IPS-18c (cell line): ENCODE results near the gene CLRN3.

ENCODE experiments used
- H3K4me3 ChIP-seq: 2 replicates; pipeline ENCODE4 v1.7.0; 2013; ENCODE audit warnings: low read depth, mild to moderate bottlenecking, low read length, moderate library complexity; ENCODE audit not compliant: insufficient read depth
- H3K9me3 ChIP-seq: one replicate; pipeline ENCODE4 v1.6.1; 2013; ENCODE audit warnings: mild to moderate bottlenecking, low read length, moderate library complexity; ENCODE audit not compliant: control insufficient read depth, insufficient read depth

Gene CLRN3

GRCh38 chr10:127872011-127872761 lies 20.6 kb downstream of the CLRN3 start:
- Histone ChIP-seq H3K9me3 (no peaks in the 10 kb centered on the region), H3K4me3 (no peak overlapping the region)

- H3K4me3 ChIP-seq = no peak overlapping the region
- H3K9me3 ChIP-seq = no peaks in the 10 kb centered on the region
Measured at GRCh38 chr10:127871631-127872010, 21.1 kb downstream of the CLRN3 start.

DNA sequence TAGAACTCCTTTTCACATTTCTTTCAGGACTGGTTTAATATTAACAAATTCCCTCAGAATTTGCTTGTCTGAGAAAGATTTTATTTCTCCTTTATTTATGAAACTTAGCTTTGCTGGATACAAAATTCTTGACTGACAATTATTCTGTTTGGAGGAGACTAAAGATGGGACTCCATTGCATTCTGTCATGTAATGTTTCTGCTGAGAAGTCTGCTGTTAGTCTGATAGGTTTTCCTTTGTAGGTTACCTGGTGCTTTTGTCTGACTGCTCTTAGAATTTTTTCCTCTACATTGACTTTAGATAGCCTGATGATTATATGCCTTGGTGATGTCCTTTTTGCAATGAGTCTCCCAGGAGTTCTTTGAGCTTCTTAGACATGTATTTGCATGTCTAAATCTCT lies 23.4 kb downstream of the CLRN3 start:
- no peak overlapping the region for H3K4me3 ChIP-seq
- H3K9me3 ChIP-seq = no peaks in the 10 kb centered on the region

GRCh38 chr10:127867805-127868204 lies 24.9 kb downstream of the CLRN3 start:
- H3K9me3 ChIP-seq = peaks cover 4% of the 10 kb centered on the region
- H3K4me3 ChIP-seq = no peak overlapping the region

- no peak overlapping the region for H3K4me3 ChIP-seq
- H3K9me3 ChIP-seq = peaks cover 4% of the 10 kb centered on the region
Measured at GRCh38 chr10:127866276-127867013, 26.3 kb downstream of the CLRN3 start.

DNA sequence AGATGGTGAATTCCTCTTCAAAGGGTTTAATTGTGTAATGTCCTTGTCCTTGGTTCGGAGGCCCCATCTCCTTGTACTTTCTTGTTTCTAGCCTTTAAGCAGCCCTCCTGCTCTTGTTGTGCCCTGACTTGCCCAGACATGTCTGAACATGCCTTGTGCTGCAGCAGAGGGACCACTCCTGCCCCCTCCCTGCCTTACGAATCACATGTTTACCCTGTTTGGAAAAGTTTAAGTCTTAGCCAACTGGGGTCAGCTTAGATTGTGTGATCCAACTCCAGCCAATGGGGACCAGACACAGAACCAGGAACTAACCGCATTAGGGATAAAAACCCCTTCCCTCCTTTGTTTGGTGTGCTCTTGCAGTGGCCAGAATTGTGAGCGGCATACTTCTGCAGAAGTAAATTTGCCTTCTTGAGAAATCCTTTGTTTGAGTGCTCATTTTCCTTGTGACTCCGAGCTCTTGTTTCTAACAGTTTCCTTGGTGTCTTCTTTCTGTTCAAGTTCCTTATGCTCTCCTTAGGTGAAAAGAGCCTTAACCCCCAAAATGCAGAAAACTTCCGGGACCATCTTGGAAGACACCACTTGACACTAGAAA lies 29.4 kb downstream of the CLRN3 start:
- no peak overlapping the region for H3K4me3 ChIP-seq
- H3K9me3 ChIP-seq = peaks cover 4% of the 10 kb centered on the region

- H3K9me3 ChIP-seq = peaks cover 4% of the 10 kb centered on the region
- H3K4me3 ChIP-seq = no peak overlapping the region
Measured at GRCh38 chr10:127860592-127860991, 32.1 kb downstream of the CLRN3 start.

DNA sequence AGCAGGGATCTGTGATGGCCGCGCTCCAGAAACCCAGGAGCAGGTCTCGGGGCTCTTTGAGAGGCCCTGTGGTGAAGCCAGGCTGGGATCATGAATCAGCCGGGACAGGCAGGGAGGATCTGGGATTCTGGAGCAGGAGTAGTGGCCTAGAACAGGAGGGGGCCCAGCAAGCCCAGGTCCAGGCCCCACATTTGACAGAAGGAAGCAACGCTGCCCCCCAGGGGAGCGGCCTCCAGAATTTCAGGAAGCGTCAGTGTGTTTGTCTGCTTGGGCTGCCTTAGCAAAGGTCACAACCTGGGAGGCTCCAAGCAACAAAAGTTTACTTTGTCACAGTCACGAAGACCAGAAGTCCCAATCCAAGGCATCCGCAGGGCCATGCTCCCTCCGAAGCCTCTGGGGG lies 36.8 kb downstream of the CLRN3 start:
- H3K9me3 ChIP-seq = no peaks in the 10 kb centered on the region
- no peak overlapping the region for H3K4me3 ChIP-seq

DNA sequence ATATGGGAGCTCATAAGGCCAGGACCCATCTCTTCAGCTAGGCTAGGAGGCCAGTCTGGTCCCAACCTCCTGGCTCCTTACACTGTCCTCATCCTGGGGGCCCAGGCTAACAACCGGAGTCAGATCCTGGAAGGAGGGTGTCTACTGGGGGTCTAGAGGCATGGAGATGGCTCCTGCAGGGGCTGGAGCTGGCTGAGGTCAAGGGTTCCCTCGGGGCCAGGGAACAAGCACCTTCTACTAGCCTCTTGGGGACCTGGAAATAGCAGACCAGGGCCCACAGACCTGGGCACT lies 37.2 kb downstream of the CLRN3 start:
- H3K9me3 ChIP-seq = no peaks in the 10 kb centered on the region
- no peak overlapping the region for H3K4me3 ChIP-seq

DNA sequence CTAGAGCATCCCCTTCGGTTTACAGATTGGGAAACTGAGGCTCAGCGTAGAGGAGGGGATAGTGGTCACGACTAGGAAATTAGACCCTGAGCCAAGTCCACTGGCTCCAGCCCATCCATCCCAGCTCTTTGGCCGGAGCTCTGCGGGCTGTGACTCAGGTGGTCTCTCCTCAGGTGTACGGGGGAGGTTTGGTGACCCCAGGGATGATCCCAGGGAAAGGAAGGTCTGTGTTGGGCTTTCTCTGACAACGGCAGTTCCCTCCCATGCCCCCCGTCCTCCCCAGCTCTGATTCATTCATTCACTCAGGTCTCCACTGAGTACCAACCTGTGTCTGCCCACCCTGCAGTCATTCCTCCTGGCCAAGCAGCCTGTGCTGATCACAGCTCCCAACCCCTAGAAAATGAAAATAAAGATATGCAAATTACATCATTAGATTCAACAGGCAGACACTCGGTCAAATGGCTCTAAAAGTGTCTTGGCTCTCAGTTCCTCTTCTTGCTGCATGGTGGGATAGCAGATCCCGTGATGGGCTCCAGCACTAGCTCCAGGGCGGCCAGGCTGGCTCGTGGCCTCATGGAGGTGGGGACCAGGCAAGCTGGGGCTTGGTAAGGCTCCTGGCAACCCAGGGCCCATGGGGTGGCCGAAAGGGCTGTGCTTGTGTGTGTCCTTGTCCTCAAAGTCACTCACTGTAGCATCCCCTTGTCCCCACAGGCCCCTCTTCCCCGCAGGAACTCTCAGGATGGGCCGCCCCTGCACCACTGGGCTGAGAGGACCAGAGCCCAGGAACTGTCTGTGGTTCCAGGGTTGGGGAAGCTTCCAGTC lies 37.8 kb downstream of the CLRN3 start:
- H3K9me3 ChIP-seq = no peaks in the 10 kb centered on the region
- no peak overlapping the region for H3K4me3 ChIP-seq

- H3K4me3 ChIP-seq = no peak overlapping the region
- H3K9me3 ChIP-seq = no peaks in the 10 kb centered on the region
Measured at GRCh38 chr10:127853868-127854768, 38.6 kb downstream of the CLRN3 start.

GRCh38 chr10:127852456-127852855 lies 40.3 kb downstream of the CLRN3 start:
- H3K9me3 ChIP-seq = no peaks in the 10 kb centered on the region
- H3K4me3 ChIP-seq = no peak overlapping the region

DNA sequence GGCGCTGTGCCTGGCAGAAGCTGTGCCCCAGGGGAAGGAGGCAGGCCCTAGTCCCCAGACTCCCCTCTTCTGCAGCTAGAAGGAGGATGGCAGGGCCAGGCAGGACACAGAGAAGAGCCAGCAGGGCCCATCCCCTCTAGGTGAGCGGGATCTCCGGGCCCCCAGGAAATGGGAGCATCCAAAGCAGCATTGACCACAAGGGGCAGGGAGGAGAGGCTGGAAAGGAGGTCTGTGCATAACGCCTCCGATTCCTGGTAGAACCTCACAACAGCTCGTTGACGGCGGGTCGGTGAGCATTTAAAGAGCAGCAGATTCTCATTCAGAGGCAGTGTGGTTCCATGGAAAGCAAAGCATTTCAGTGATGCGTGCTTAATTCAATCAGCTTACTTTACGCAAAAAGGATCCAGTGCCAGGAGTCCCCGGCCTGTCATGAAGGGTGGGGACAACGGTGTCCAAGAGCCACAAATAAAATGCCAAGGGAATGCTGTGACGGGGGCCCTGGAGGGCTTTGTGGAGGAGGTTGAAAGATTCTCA lies 41.0 kb downstream of the CLRN3 start:
- no peaks in the 10 kb centered on the region for H3K9me3 ChIP-seq
- H3K4me3 ChIP-seq = no peak overlapping the region

GRCh38 chr10:127850944-127851343 lies 41.8 kb downstream of the CLRN3 start:
- H3K9me3 ChIP-seq = no peaks in the 10 kb centered on the region

GRCh38 chr10:127849921-127850320 lies 42.8 kb downstream of the CLRN3 start:
- no peak overlapping the region for H3K4me3 ChIP-seq

More at GRCh38 chr10:127850944-127851343, 41.8 kb downstream of the CLRN3 start:
- no peak overlapping the region for H3K4me3 ChIP-seq

DNA sequence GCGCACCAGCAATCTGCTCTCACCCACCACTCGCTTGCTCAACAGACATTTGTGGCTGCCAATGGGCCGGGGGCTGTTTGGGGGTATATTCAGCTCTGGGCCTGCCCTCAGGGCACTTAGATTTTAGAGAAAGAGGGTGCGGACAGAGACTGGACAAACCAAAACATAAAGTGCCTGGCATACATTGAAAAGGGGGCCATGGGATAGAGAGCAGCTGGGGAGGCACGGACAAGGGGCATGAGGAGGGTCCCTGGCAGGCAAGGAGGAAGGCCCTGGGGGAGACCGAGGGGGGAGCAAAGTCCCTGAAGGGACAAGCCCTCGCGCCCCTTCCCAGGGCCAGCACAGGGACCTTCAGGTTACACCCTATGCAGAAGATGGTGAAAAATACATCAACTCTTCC lies 43.5 kb downstream of the CLRN3 start:
- Histone ChIP-seq H3K9me3 (no peaks in the 10 kb centered on the region), H3K4me3 (no peak overlapping the region)

More at GRCh38 chr10:127849921-127850320, 42.8 kb downstream of the CLRN3 start:
- H3K9me3 ChIP-seq = no peaks in the 10 kb centered on the region
